Measurements from ENCODE around the gene PRKN. TPM values are rescaled to one million over a fixed set of nuclear protein-coding genes. Genes with fewer than 3 reads are reported as not detected.

The PRKN gene
- total RNA-seq, 2 donors from 2014 or later, result 6.7 to 8.2 TPM

DNA sequence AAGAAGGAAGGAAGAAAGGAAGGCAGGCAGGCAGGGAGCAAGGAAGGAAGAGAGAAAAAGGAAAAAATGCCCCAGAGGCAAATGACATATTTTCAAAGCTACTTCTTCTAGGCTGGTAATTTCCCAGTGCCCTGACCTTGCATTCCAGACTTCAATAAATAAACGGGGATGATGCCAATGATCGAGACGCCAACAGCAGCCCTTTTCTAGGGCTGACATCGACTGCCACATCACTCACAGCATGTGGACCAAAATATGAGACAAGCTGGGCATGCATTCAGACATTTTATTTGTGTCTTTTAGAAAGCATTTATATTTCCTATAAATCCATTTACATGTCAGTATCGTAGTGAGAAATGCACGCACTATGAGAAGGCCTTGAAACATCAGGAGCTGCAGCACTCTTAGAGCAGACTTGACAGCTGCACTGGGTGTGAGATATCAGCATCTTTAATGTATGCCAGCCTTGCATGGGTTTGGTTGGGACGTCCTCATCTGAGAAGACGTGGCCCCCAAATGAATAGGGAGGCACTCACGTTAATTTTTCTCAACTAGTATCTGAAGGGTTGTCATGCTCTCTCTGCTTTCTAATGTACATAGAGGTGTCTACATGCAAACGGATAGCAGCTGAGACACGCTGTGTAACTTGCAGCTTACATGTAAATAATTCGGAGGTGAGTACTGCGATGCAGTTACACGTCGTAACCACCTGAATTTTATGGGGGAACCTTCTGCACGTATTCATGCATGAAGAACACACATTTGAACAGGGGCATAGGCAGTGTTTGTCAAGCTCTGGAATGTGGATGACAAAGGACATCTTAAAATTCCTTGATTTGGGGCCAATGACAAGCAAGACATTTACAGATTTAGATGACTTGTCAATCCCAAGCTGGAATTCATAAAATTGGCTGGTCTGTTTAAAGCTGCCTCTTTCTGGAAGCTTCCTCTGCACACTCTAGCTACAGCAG lies 1304.6 kb downstream of the PRKN start:
- Histone ChIP-seq H3K36me3 (replicated peaks in 1 of 2; ENCODE audit: insufficient read depth in 1 of 2, low read depth in 2 of 2) (no peaks in the 10 kb centered on the region), H3K27ac (peak overlapping the region in 2 of 4 donors; percentile 58), H3K9me3 (no peaks in the 10 kb centered on the region), H3K4me1 (peaks cover 25% of the 10 kb centered on the region), H3K27me3 (no peaks in the 10 kb centered on the region), H3K4me3 (no peak overlapping the region)
- 61 to 63% methylated on average over 16 of the region's 16 CpGs for WGBS, 2 donors
- intact Hi-C loops (cut with DNase I), result no loop called here
- DNase-seq (peak in 1 of 4 donors; percentile 23), ATAC-seq (no peak)
- TF ChIP-seq POLR2A (IDR thresholded peaks at IDR 0.05), result no peak
- TF ChIP-seq CTCF (IDR thresholded peaks at IDR 0.05), result no peak

GRCh38 chr6:161418463-161418945 lies 1309.1 kb downstream of the PRKN start:
- ATAC-seq, result peak; percentile 69
- Histone ChIP-seq H3K27me3 (no peaks in the 10 kb centered on the region), H3K27ac (peak overlapping the region; percentile 63 to 89 (median 86)), H3K9me3 (no peaks in the 10 kb centered on the region), H3K36me3 (replicated peaks in 1 of 2; ENCODE audit: insufficient read depth in 1 of 2, low read depth in 2 of 2) (no peaks in the 10 kb centered on the region), H3K4me3 (no peak overlapping the region), H3K4me1 (peaks cover 64% of the 10 kb centered on the region)
- WGBS, 2 donors, result 6 to 9% methylated on average over 7 of the region's 7 CpGs
- DNase-seq, result peak; percentile 56 to 83 (median 68)
- peak; percentile 35 to 93 (median 76) for TF ChIP-seq CTCF (IDR thresholded peaks at IDR 0.05)
- TF ChIP-seq POLR2A (IDR thresholded peaks at IDR 0.05), result no peak
- intact Hi-C loops (cut with DNase I), result no loop called here

- DNase-seq, result peak; percentile 76 to 88 (median 86)
- peak; percentile 84 for ATAC-seq
- intact Hi-C loops (cut with DNase I), result no loop called here
- TF ChIP-seq POLR2A (IDR thresholded peaks at IDR 0.05), result peak in 1 of 3 donors; percentile 9
- TF ChIP-seq CTCF (IDR thresholded peaks at IDR 0.05), result no peak
- 10 to 11% methylated on average over 7 to 8 of the region's 8 CpGs for WGBS, 2 donors
- no peaks in the 10 kb centered on the region for H3K9me3 ChIP-seq
- no peaks in the 10 kb centered on the region for H3K36me3 ChIP-seq (replicated peaks in 1 of 2; ENCODE audit: insufficient read depth in 1 of 2, low read depth in 2 of 2)
- no peak overlapping the region for H3K4me3 ChIP-seq
- H3K27me3 ChIP-seq, result no peaks in the 10 kb centered on the region
- peak overlapping the region; percentile 82 to 89 (median 86) for H3K27ac ChIP-seq
- H3K4me1 ChIP-seq, result peaks cover 62% of the 10 kb centered on the region
These were observed 1309.7 kb downstream of the PRKN start for GRCh38 chr6:161417717-161418462.

DNA sequence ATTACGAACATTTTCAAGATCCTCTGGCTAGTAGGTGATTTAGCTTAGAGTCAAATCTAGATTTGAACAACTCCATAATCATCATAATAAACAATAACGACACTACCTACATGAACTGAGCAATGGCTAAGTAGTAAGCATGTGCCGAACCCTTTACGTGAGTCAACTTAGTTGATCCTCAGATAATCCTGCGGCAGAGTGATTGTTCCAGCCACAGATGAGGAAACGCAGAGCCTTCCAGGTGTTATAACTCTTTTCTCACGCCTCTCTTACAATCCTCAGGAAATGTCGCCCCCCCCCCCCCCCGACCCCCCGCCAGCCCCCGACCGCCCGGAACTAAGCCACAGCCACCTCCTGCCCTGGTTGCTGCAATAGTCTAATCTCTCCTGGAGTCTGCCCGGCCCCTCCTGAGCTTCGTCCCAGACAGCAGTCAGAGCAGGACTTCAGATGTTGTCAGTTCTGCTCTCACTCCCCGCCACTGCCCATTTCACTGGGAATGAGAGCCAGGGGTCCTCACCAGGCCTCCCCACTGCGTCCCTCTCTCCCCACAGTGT lies 1312.2 kb downstream of the PRKN start:
- peaks cover 54% of the 10 kb centered on the region for H3K4me1 ChIP-seq
- no peaks in the 10 kb centered on the region for H3K36me3 ChIP-seq (replicated peaks in 1 of 2; ENCODE audit: insufficient read depth in 1 of 2, low read depth in 2 of 2)
- WGBS, 2 donors, result 38 to 72% methylated on average over 9 to 17 of the region's 17 CpGs
- intact Hi-C loops (cut with DNase I), result no loop called here
- H3K4me3 ChIP-seq, result no peak overlapping the region
- ATAC-seq (no peak), DNase-seq (peak in 1 of 4 donors; percentile 23)
- H3K27ac ChIP-seq, result peak overlapping the region; percentile 33 to 84 (median 38)
- no peak for TF ChIP-seq POLR2A (IDR thresholded peaks at IDR 0.05)
- TF ChIP-seq CTCF (IDR thresholded peaks at IDR 0.05), result no peak
- H3K27me3 ChIP-seq, result no peaks in the 10 kb centered on the region
- H3K9me3 ChIP-seq, result no peaks in the 10 kb centered on the region
